GM19193 (cell line): Measurements from ENCODE around the gene STRC.
"Not testable (repeated sequence)": the region's sequence is repeated elsewhere in the genome, so short reads cannot be mapped to it uniquely, and the experiment has no call there.

ENCODE experiments used
- POLR2A ChIP-seq: IDR thresholded peaks from 4 replicates; pipeline ENCODE4 v1.6.1; 2011; ENCODE audit not compliant: insufficient read depth, insufficient read length; ENCODE audit errors: extremely low read depth

STRC gene

DNA sequence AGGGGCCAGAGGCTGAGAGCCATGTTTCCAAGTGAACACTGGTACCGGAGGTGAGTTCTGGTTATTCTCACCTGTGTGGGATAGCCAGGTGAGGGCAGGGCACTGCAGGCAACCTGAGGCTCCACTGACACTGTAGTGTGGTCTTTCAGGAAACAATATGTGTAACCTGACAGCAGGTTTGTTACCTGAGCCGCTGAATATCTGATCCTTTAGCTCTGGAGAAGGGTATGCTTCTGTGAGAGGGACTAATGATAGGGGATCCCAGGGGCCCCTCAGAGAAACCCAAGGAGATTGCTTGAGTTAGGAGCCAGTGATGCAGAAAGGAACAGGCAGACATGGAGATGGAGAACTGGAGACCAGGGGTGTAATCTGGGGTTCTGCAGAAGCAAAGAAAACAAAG lies at the start of gene STRC:
STRC (minus strand) TSS at position 101 of the 400 bp plus-strand sequence; CDS start at position 23, 78 bp downstream.
- TF ChIP-seq POLR2A: not testable (repeated sequence)

DNA sequence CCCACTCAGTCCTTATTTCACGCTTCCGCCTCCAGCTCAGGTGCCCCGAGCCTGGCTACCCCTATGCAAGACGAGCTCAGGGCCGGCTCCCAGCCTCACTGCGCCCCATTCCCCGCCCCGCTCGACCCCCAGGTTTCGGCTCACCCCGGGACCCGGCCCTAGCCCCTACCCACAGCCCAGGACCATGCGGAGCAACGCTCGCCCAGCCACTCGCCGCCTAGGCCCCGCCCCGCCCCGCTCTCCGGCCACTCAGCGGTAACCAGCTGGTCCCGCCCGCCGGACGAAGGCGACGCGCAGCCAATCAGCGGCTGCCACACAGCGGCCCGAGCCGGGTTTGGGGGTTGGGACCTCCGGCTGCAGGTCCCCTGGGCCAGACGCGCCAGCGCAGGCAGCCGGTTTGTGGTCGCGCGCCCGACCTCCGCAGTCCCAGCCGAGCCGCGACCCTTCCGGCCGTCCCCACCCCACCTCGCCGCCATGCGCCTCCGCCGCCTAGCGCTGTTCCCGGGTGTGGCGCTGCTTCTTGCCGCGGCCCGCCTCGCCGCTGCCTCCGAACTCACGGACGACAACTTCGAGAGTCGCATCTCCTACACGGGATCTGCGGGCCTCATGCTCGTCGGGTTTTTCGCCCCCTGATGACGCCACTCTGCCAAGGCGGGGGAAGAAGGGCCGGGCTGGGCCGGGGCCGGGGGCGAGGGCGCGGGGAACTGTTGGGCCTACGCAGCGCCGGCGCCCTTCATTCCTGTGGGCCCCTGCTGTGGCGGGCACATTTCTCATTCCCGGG lies 30.2 kb upstream of the STRC start, which contains the start of gene CATSPER2:
CATSPER2 (minus strand) TSS at position 196 of the 781 bp plus-strand sequence. CDS start 783 bp downstream, outside the sequence.
- no peak for TF ChIP-seq POLR2A

GRCh38 chr15:43625106-43625505 lies 6.5 kb upstream of the STRC start:
- TF ChIP-seq POLR2A: no peak

GRCh38 chr15:43593328-43594190 lies 25.0 kb downstream of the STRC start, which contains the start of gene CKMT1B:
CKMT1B (plus strand) TSS chr15:43594027; CDS start chr15:43594219, 192 bp downstream.
- TF ChIP-seq POLR2A: not testable (repeated sequence)

DNA sequence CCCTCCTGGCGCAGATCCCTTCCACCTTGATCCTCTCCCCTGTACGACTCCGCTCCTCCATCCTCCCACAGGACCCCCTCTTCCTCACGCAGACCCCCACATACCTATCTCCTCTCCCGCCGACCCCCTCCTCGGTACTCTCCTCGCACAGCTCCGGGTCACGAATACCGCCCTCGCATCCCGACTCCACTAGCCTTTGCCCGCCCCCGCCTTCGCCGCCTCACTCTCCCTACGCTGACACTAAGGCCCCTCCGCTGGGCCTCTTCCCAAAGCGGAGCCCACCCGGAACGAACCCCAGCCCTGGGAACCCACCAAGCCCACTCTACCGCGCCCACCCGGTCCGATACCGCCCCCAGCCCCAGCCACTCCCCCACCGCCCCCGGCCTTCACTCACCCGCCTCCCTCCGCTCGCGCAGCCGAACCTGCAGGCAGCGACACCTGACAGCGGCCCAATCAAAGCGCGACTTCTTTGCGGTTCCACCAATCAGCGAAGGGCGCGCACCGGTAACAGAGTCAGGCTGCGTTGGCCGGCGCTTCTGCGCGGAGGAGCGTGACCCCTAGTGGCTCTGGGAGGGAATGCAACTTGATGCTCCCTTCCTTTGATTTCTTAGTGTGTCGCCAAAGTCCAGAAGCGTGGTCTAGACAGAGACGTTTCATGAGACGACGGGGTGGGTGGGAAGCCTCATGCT lies 28.7 kb downstream of the STRC start, which contains the start of gene PPIP5K1:
PPIP5K1 (minus strand) TSS at position 431 of the 689 bp plus-strand sequence. CDS start 5,704 bp downstream, outside the sequence.
- TF ChIP-seq POLR2A: not testable (repeated sequence)

- TF ChIP-seq POLR2A: no peak
Observed at GRCh38 chr15:43552986-43553385, 65.6 kb downstream of the STRC start.

DNA sequence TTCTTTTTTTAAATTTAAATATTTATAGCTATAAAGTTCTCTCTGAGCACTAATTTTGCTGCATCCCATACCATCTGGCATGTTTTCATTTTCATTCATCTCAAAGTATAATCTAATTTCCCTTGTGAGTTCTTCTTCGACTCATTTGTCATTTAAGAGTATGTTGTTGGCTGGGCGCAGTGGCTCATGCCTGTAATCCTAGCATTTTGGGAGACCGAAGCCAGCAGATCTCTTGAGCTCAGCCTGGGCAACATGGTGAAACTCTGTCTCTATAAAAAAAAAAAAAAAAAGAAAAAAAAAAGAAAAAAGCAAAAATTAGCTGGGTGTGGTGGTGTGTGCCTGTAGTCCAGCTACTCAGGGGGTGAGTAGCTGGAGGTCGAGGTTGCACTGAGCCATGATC lies 66.3 kb downstream of the STRC start:
- no peak for TF ChIP-seq POLR2A

GRCh38 chr15:43550527-43551363 lies 67.9 kb downstream of the STRC start:
- no peak for TF ChIP-seq POLR2A
